Ishikawa (cell line): ENCODE results near the gene MACROD2.

ENCODE experiments used
- CEBPB ChIP-seq: IDR thresholded peaks from 2 replicates; pipeline ENCODE4 v1.6.1; 2012
- CREB1 ChIP-seq: IDR thresholded peaks from 2 replicates; pipeline ENCODE4 v1.6.1; 2012; ENCODE audit warnings: low read depth
- EGR1 ChIP-seq: IDR thresholded peaks from 2 replicates; pipeline ENCODE4 v1.6.1; 2012
- EP300 ChIP-seq: IDR thresholded peaks from 2 replicates; pipeline ENCODE4 v1.6.1; 2012; ENCODE audit warnings: borderline replicate concordance
- FOXM1 ChIP-seq: IDR thresholded peaks from 2 replicates; pipeline ENCODE4 v1.6.1; 2012; ENCODE audit warnings: low read depth, borderline replicate concordance
- MAX ChIP-seq: IDR thresholded peaks from 2 replicates; pipeline ENCODE4 v1.6.1; 2012
- NFIC ChIP-seq: IDR thresholded peaks from 2 replicates; pipeline ENCODE4 v1.6.1; 2012
- RAD21 ChIP-seq: IDR thresholded peaks from 2 replicates; pipeline ENCODE4 v1.6.1; 2012; ENCODE audit warnings: low read depth
- REST ChIP-seq: IDR thresholded peaks from 2 replicates; pipeline ENCODE4 v1.6.1; 2012; ENCODE audit warnings: low read depth, mild to moderate bottlenecking
- TAF1 ChIP-seq: IDR thresholded peaks from 2 replicates; pipeline ENCODE4 v1.6.1; 2012; ENCODE audit warnings: low read depth, mild to moderate bottlenecking
- TCF12 ChIP-seq: IDR thresholded peaks from 2 replicates; pipeline ENCODE4 v1.6.1; 2012; ENCODE audit warnings: low read depth
- TEAD4 ChIP-seq: IDR thresholded peaks from 2 replicates; pipeline ENCODE4 v1.6.1; 2012
- YY1 ChIP-seq: IDR thresholded peaks from 2 replicates; pipeline ENCODE4 v1.6.1; 2012; ENCODE audit warnings: low read depth
- ZBTB7A ChIP-seq: IDR thresholded peaks from 2 replicates; pipeline ENCODE4 v1.6.1; 2012; ENCODE audit warnings: low read depth
- TF ChIP-seq, protein P1 (sequence below): IDR thresholded peaks from 2 replicates; pipeline ENCODE4 v1.6.1; 2012

The MACROD2 gene

DNA sequence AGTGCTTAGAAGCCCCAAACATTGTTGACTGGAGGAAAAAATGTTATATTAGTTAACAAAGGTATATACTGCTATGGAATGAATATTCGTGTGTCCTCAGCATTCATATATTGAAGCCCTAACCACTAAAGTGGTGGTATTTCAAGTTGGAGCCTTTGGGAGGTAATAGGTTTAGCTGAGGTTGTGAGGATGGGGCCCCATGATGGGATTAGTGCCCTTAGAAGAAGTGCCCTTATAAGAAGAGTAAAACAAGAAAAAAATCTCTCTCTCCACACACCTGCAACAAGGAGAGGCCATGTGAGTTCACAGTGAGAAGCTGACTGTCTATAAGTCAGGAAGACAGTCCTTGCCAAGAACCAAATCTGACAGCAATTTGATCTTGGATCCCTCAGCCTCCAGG lies 1103.8 kb downstream of the MACROD2 start:
- TF ChIP-seq, protein P1, sequence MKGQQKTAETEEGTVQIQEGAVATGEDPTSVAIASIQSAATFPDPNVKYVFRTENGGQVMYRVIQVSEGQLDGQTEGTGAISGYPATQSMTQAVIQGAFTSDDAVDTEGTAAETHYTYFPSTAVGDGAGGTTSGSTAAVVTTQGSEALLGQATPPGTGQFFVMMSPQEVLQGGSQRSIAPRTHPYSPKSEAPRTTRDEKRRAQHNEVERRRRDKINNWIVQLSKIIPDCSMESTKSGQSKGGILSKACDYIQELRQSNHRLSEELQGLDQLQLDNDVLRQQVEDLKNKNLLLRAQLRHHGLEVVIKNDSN: no peak
- TF ChIP-seq MAX (no peak), FOXM1 (no peak), TCF12 (no peak), YY1 (no peak), TEAD4 (no peak), ZBTB7A (no peak), CREB1 (no peak), EP300 (no peak), EGR1 (no peak), TAF1 (no peak), REST (no peak), CEBPB (no peak), NFIC (no peak), RAD21 (no peak)

DNA sequence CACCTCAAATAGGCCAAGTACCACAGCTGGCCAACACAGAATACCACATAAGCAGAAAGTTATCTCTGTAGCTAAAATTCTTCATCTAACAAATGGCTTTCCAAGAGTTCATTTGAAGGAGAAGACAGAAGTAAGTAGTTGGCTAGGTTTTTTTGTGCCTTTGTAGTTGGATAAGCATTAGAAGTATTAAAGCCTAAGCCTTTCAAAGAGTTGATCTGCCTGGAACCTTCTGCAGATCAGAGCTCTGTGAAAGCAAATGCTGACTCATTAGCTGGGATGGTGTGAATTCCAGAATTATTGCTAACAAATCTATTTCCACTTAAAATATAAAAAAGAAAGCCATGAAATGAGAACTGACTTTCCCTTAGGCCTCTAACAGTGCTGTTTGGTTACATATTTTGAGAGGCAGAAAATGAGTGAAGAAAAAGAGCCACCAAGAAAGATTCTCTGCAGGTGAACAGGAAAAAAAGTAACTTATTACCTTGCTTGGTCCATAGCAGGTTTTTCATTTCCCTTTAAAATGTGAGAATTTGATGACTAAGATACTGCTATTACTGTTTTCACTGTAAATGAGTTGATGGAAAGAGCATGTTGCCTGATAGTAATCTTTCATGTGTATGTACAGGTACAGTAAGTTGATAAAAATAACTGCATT lies 1105.3 kb downstream of the MACROD2 start:
- no peak for TF ChIP-seq RAD21

GRCh38 chr20:15107931-15108330 lies 1112.6 kb downstream of the MACROD2 start:
- TF ChIP-seq TEAD4 (no peak), CREB1 (no peak), TAF1 (no peak), FOXM1 (no peak), TCF12 (no peak), YY1 (no peak), NFIC (no peak), EGR1 (no peak), ZBTB7A (no peak), EP300 (no peak)

- TF ChIP-seq ZBTB7A (no peak), TCF12 (no peak), NFIC (no peak), CREB1 (no peak), EP300 (no peak), FOXM1 (no peak), TEAD4 (no peak), EGR1 (no peak), RAD21 (no peak), TAF1 (no peak), REST (no peak), CEBPB (no peak), YY1 (no peak), MAX (no peak)
- TF ChIP-seq, protein P1: no peak
Observed at GRCh38 chr20:15109494-15109893, 1114.2 kb downstream of the MACROD2 start.

DNA sequence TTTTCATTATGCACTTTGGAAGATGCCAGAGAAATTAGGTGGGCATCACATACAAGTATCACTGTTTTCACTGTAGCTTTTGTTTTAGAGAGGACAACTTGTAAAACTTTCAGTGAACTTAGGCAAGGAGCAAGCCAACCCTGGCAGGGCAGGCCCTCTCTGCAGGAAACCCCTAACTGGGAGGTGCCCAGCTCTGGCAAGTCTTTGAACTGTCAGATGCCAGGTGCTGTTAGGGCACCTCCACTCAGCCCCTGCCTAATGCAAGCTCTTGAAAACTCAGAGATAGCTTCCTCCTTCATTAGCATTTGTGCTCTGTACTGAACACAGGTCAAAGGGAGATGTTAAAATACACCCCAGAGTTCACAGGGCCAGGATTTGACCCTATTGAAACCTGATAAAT lies 1116.3 kb downstream of the MACROD2 start:
- no peak for TF ChIP-seq ZBTB7A
- no peak for TF ChIP-seq EGR1
- TF ChIP-seq TCF12: no peak
- no peak for TF ChIP-seq RAD21
- no peak for TF ChIP-seq NFIC
- TF ChIP-seq, protein P1: no peak
- no peak for TF ChIP-seq REST
- TF ChIP-seq TAF1: no peak
- TF ChIP-seq YY1: no peak
- TF ChIP-seq CREB1: no peak
- TF ChIP-seq EP300: no peak
- no peak for TF ChIP-seq TEAD4
- no peak for TF ChIP-seq FOXM1
- no peak for TF ChIP-seq MAX
- no peak for TF ChIP-seq CEBPB
